ENCODE measurements around the gene NFATC1.

The NFATC1 gene

DNA sequence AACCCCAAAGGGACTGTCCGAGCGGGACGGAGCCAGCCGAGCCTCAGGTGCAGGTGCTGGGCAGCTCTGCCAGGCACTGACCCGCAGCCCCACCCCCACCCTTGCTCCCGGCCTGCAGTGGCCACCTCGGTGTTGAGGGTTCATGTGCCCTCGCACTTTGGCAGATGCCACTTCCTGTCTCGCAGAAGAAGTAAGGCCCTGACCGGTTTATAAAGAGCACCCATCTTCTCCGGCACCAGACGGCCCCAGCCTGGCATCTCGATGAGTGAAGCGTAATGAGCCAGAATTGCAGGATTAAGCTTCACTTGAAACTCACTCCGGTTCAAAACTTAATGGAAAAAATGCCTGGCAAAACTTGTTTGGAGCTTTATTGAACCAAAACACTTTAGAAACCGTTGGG, 10.9 kb upstream of the NFATC1 start:
- ATAC-seq: no peak
- no peak for TF ChIP-seq ZFP30 (CRISPR knock-in tag; IDR thresholded peaks at IDR 0.05)
- no peak for TF ChIP-seq ZNF70 (CRISPR knock-in tag; IDR thresholded peaks at IDR 0.05)
- TF ChIP-seq ESRRG (CRISPR knock-in tag; IDR thresholded peaks at IDR 0.05): no peak
- TF ChIP-seq, protein P1, sequence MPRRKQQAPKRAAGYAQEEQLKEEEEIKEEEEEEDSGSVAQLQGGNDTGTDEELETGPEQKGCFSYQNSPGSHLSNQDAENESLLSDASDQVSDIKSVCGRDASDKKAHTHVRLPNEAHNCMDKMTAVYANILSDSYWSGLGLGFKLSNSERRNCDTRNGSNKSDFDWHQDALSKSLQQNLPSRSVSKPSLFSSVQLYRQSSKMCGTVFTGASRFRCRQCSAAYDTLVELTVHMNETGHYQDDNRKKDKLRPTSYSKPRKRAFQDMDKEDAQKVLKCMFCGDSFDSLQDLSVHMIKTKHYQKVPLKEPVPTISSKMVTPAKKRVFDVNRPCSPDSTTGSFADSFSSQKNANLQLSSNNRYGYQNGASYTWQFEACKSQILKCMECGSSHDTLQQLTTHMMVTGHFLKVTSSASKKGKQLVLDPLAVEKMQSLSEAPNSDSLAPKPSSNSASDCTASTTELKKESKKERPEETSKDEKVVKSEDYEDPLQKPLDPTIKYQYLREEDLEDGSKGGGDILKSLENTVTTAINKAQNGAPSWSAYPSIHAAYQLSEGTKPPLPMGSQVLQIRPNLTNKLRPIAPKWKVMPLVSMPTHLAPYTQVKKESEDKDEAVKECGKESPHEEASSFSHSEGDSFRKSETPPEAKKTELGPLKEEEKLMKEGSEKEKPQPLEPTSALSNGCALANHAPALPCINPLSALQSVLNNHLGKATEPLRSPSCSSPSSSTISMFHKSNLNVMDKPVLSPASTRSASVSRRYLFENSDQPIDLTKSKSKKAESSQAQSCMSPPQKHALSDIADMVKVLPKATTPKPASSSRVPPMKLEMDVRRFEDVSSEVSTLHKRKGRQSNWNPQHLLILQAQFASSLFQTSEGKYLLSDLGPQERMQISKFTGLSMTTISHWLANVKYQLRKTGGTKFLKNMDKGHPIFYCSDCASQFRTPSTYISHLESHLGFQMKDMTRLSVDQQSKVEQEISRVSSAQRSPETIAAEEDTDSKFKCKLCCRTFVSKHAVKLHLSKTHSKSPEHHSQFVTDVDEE (CRISPR knock-in tag; IDR thresholded peaks at IDR 0.05): no peak
- TF ChIP-seq CSRNP3 (CRISPR knock-in tag; IDR thresholded peaks at IDR 0.05): no peak
- no peak for TF ChIP-seq ZNF8 (CRISPR knock-in tag; IDR thresholded peaks at IDR 0.05)
- TF ChIP-seq POU6F1 (CRISPR knock-in tag; IDR thresholded peaks at IDR 0.05; ENCODE audit: borderline replicate concordance, low read depth): no peak
- TF ChIP-seq, protein P2, sequence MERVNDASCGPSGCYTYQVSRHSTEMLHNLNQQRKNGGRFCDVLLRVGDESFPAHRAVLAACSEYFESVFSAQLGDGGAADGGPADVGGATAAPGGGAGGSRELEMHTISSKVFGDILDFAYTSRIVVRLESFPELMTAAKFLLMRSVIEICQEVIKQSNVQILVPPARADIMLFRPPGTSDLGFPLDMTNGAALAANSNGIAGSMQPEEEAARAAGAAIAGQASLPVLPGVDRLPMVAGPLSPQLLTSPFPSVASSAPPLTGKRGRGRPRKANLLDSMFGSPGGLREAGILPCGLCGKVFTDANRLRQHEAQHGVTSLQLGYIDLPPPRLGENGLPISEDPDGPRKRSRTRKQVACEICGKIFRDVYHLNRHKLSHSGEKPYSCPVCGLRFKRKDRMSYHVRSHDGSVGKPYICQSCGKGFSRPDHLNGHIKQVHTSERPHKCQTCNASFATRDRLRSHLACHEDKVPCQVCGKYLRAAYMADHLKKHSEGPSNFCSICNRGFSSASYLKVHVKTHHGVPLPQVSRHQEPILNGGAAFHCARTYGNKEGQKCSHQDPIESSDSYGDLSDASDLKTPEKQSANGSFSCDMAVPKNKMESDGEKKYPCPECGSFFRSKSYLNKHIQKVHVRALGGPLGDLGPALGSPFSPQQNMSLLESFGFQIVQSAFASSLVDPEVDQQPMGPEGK (CRISPR knock-in tag; IDR thresholded peaks at IDR 0.05; ENCODE audit: borderline replicate concordance): no peak
- no peak for TF ChIP-seq ZFP3 (CRISPR knock-in tag; IDR thresholded peaks at IDR 0.05)
- no peak for TF ChIP-seq ZC3H10 (CRISPR knock-in tag; IDR thresholded peaks at IDR 0.05)
- no peak for TF ChIP-seq CSDC2 (CRISPR knock-in tag; IDR thresholded peaks at IDR 0.05)
- no peak for TF ChIP-seq RARB (CRISPR knock-in tag; IDR thresholded peaks at IDR 0.05)
- TF ChIP-seq GLIS3 (CRISPR knock-in tag; IDR thresholded peaks at IDR 0.05): no peak
- no peak for TF ChIP-seq PPARA (CRISPR knock-in tag; IDR thresholded peaks at IDR 0.05; ENCODE audit: borderline replicate concordance)
- TF ChIP-seq TOX (CRISPR knock-in tag; IDR thresholded peaks at IDR 0.05; ENCODE audit: borderline replicate concordance): no peak

GRCh38 chr18:79385326-79385707, 10.4 kb upstream of the NFATC1 start:
- TF ChIP-seq ZNF8 (CRISPR knock-in tag; IDR thresholded peaks at IDR 0.05) (no peak), POU6F1 (CRISPR knock-in tag; IDR thresholded peaks at IDR 0.05; ENCODE audit: borderline replicate concordance, low read depth) (no peak), ZNF565 (CRISPR knock-in tag; conservative IDR thresholded peaks at IDR 0.05; ENCODE audit: low read depth) (no peak), GLIS3 (CRISPR knock-in tag; IDR thresholded peaks at IDR 0.05) (no peak)

DNA sequence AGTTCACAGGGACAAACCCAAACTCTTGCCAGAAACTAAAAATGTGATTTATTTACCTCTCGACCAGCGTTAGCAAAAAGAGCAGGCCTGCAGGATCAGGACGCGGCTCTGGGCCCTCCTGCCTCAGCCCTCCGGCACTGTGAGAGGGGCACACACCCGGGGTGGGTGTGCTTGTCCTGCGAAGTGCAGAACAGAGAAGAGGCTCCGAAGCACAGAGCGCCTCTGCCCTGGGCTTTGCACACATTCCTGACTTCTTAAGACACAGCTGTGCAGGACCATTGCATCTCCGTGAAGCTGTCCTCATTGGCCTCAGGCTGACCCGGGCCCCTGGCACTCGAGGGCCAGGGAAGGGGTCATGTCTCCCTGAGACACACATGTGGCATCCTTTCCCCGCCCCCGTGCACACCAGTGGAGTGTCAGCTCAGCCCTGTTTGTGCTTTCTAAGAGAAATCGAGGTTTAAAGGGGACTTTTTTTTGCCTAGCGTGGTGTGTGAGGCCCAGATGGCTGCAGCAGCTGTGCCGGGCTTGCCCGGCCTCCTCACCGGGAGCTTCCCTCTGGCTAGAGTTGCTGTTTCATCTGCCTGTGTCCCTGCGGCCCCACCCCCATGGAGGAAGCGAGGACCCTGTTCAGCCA, 9.9 kb upstream of the NFATC1 start:
- TF ChIP-seq ISL1 (CRISPR knock-in tag; IDR thresholded peaks at IDR 0.05) (no peak), GLIS3 (CRISPR knock-in tag; IDR thresholded peaks at IDR 0.05) (no peak), CSDC2 (CRISPR knock-in tag; IDR thresholded peaks at IDR 0.05) (no peak), SNAI2 (CRISPR knock-in tag; IDR thresholded peaks at IDR 0.05) (no peak), ZFP30 (CRISPR knock-in tag; IDR thresholded peaks at IDR 0.05) (no peak), ZNF565 (CRISPR knock-in tag; conservative IDR thresholded peaks at IDR 0.05; ENCODE audit: low read depth) (no peak), ARNTL (CRISPR knock-in tag; IDR thresholded peaks at IDR 0.05; ENCODE audit: borderline replicate concordance, low read depth) (no peak), TOX (CRISPR knock-in tag; IDR thresholded peaks at IDR 0.05; ENCODE audit: borderline replicate concordance) (no peak), RARB (CRISPR knock-in tag; IDR thresholded peaks at IDR 0.05) (no peak), PPARA (CRISPR knock-in tag; IDR thresholded peaks at IDR 0.05; ENCODE audit: borderline replicate concordance) (no peak)
- no peak for ATAC-seq

More at GRCh38 chr18:79385326-79385707, 10.4 kb upstream of the NFATC1 start:
- ATAC-seq: no peak
